GM21786 (cell line): ENCODE results near the gene TBX1.

Experiments
- ATAC-seq: cut with Tn5 transposase; IDR thresholded peaks from one replicate; pipeline ENCODE4 v1.9.1; 2021; ENCODE audit not compliant: unreplicated experiment

TBX1 gene

GRCh38 chr22:19751497-19752245 lies 8.9 kb upstream of the TBX1 start:
- ATAC-seq: no peak

- no peak for ATAC-seq
Measured at GRCh38 chr22:19753090-19753842, 7.3 kb upstream of the TBX1 start.

GRCh38 chr22:19753996-19754700 lies 6.4 kb upstream of the TBX1 start:
- ATAC-seq: no peak

- ATAC-seq: no peak
Measured at GRCh38 chr22:19754701-19755144, 5.9 kb upstream of the TBX1 start.

GRCh38 chr22:19755145-19755710 lies 5.3 kb upstream of the TBX1 start:
- no peak for ATAC-seq

- no peak for ATAC-seq
Measured at GRCh38 chr22:19755722-19756287, 4.8 kb upstream of the TBX1 start.

GRCh38 chr22:19756288-19757128 lies 4.1 kb upstream of the TBX1 start:
- no peak for ATAC-seq

GRCh38 chr22:19757140-19757984 lies 3.2 kb upstream of the TBX1 start:
- ATAC-seq: no peak

GRCh38 chr22:19757985-19758895 lies 2.3 kb upstream of the TBX1 start:
- no peak for ATAC-seq

GRCh38 chr22:19758896-19759426 lies 1.6 kb upstream of the TBX1 start:
- ATAC-seq: no peak

- no peak for ATAC-seq
Measured at GRCh38 chr22:19759427-19760057, 1.0 kb upstream of the TBX1 start.

- no peak for ATAC-seq
Measured at GRCh38 chr22:19760951-19761724, 560 bp downstream of the TBX1 start.

- no peak for ATAC-seq
Measured at GRCh38 chr22:19761725-19762567, 1.4 kb downstream of the TBX1 start.

GRCh38 chr22:19762568-19763457 lies 2.2 kb downstream of the TBX1 start:
- ATAC-seq: no peak
